Prostate gland (tissue), 2 donors: Measurements from ENCODE around the gene RBM6. TPM values are rescaled to one million over a fixed set of nuclear protein-coding genes. Genes with fewer than 3 reads are reported as not detected.
"Not testable (repeated sequence)": the region's sequence is repeated elsewhere in the genome, so short reads cannot be mapped to it uniquely, and the experiment has no call there.

Experiments
- DNase-seq: peaks from one replicate; pipeline ENCODE4 v3.0.0-alpha.2; 2019; ENCODE audit warnings: low spot score
- H3K27ac ChIP-seq, 2 donors: fragments of 200-600 bp; sonication (generic); 2 replicates each; pipeline ENCODE4 v1.5.1; 2017 to 2019
- H3K27me3 ChIP-seq: fragments of 200-600 bp; sonication (generic); replicated peaks from 2 replicates; pipeline ENCODE4 v1.5.1; 2019; ENCODE audit not compliant: insufficient read depth
- H3K36me3 ChIP-seq, 2 donors: fragments of 200-600 bp; sonication (generic); 1 replicate in 1 of 2; 2 replicates in 1 of 2; pipeline versions ENCODE4 v1.5.1 to v1.8.1; 2017 to 2019
- H3K4me1 ChIP-seq: fragments of 200-600 bp; sonication (generic); replicated peaks from 2 replicates; pipeline ENCODE4 v1.5.1; 2019
- H3K4me3 ChIP-seq, 2 donors: fragments of 200-600 bp; sonication (generic); 2 replicates each; pipeline ENCODE4 v1.5.1; 2017 to 2019
- H3K9me3 ChIP-seq: fragments of 200-600 bp; sonication (generic); 2 replicates; pipeline ENCODE4 v1.5.1; 2017
- CTCF ChIP-seq, 4 experiments: fragments of 200-600 bp in 2 of 4; fragments of 450-650 bp in 2 of 4; sonication (generic) in 2 of 4; IDR thresholded peaks; 1 replicate in 3 of 4; 2 replicates in 1 of 4; pipeline ENCODE4 v1.5.1; 2016 to 2019; ENCODE audit warnings: antibody characterized with exemption in 4 of 4, mild to moderate bottlenecking in 2 of 4, moderate library complexity in 2 of 4
- POLR2A ChIP-seq: fragments of 450-650 bp; IDR thresholded peaks from one replicate; pipeline ENCODE4 v1.6.1; 2016; ENCODE audit warnings: antibody characterized with exemption, mild to moderate bottlenecking
- POLR2AphosphoS5 ChIP-seq: sonication (generic); formaldehyde crosslinking; IDR thresholded peaks from one replicate; pipeline ENCODE4 v1.6.1; 2017; ENCODE audit warnings: antibody characterized with exemption
- WGBS: methylation state at CpG from one replicate; pipeline ENCODE4 v1.1.5; 2018; 5-methylcytosine and 5-hydroxymethylcytosine counted together
- intact Hi-C: fragments of 100-400 bp; cut with DNase I; formaldehyde crosslinking; loops from one replicate; pipeline ENCODE4 v1.14.2; 2022
- total RNA-seq, 2 donors: library from RNA; depleted of rRNA; stranded (reverse); fragments of >200 nt; gene quantifications; one replicate each; pipeline ENCODE4 v1.1.0, GENCODE V29; 2016

RBM6 gene
- total RNA-seq, 2 donors from 2014 or later, result 53.1 to 176 TPM

- 100% methylated on average over 1 of the region's 1 CpG for WGBS
- H3K27ac ChIP-seq, result peak overlapping the region in 1 of 2 donors; percentile 82
- H3K4me3 ChIP-seq, result no peak overlapping the region
- H3K27me3 ChIP-seq, result no peaks in the 10 kb centered on the region
- H3K4me1 ChIP-seq, result no peaks in the 10 kb centered on the region
- intact Hi-C loops, result no loop called here
- no peak for DNase-seq
- TF ChIP-seq POLR2A (no peak), POLR2AphosphoS5 (no peak), CTCF (IDR thresholded peaks at IDR 0.05) (no peak)
- H3K36me3 ChIP-seq, result no peaks in the 10 kb centered on the region
- H3K9me3 ChIP-seq, result no peaks in the 10 kb centered on the region
Observed at GRCh38 chr3:49930922-49931321, 9.0 kb upstream of the RBM6 start.

- DNase-seq, H3K4me1 ChIP-seq, H3K9me3 ChIP-seq, H3K4me3 ChIP-seq, H3K36me3 ChIP-seq, H3K27ac ChIP-seq, H3K27me3 ChIP-seq, intact Hi-C loops: not testable (repeated sequence)
- WGBS, result 87% methylated on average over 15 of the region's 15 CpGs
Observed at GRCh38 chr3:49932281-49932680, 7.7 kb upstream of the RBM6 start.

GRCh38 chr3:49937090-49937489 is 2.9 kb upstream of the RBM6 start:
- H3K36me3 ChIP-seq, result no peaks in the 10 kb centered on the region
- no peak for DNase-seq
- TF ChIP-seq CTCF (IDR thresholded peaks at IDR 0.05), result no peak
- no peak for TF ChIP-seq POLR2A
- intact Hi-C loops, result no loop called here
- peaks cover 5% of the 10 kb centered on the region for H3K4me1 ChIP-seq
- no peaks in the 10 kb centered on the region for H3K27me3 ChIP-seq
- H3K27ac ChIP-seq, result no peak overlapping the region
- H3K9me3 ChIP-seq, result no peaks in the 10 kb centered on the region
- WGBS, result 46% methylated on average over 3 of the region's 3 CpGs
- H3K4me3 ChIP-seq, result no peak overlapping the region

- Histone ChIP-seq H3K4me1 (peaks cover 5% of the 10 kb centered on the region), H3K27ac (peak overlapping the region; percentile 94 to 96), H3K36me3 (no peaks in the 10 kb centered on the region), H3K9me3 (no peaks in the 10 kb centered on the region), H3K4me3 (peak overlapping the region; percentile 78 to 79), H3K27me3 (no peaks in the 10 kb centered on the region)
- WGBS, result 7% methylated on average over 23 of the region's 23 CpGs
- intact Hi-C loops, result no loop called here
- no peak for DNase-seq
- TF ChIP-seq CTCF (IDR thresholded peaks at IDR 0.05) (no peak), POLR2AphosphoS5 (no peak), POLR2A (no peak)
Observed at GRCh38 chr3:49940667-49941249, 808 bp downstream of the RBM6 start.

- no peak for DNase-seq
- intact Hi-C loops, result no loop called here
- WGBS, result 85% methylated on average over 2 of the region's 2 CpGs
- Histone ChIP-seq H3K4me3 (no peak overlapping the region), H3K36me3 (no peaks in the 10 kb centered on the region), H3K4me1 (peaks cover 5% of the 10 kb centered on the region), H3K27ac (no peak overlapping the region), H3K27me3 (no peaks in the 10 kb centered on the region), H3K9me3 (no peaks in the 10 kb centered on the region)
- TF ChIP-seq POLR2AphosphoS5, result no peak
- TF ChIP-seq POLR2A, result no peak
- TF ChIP-seq CTCF (IDR thresholded peaks at IDR 0.05), result no peak
Observed at GRCh38 chr3:49942651-49943050, 2.7 kb downstream of the RBM6 start.
